HCT116 (cell line): Measurements from ENCODE around the gene DYNC1LI1. TPM values are rescaled to one million over a fixed set of nuclear protein-coding genes. Genes with fewer than 3 reads are reported as not detected.

ENCODE experiments used
- ATAC-seq: fragments of 200-7000 bp; cut with Tn5 transposase; 2 replicates; pipeline ENCODE4 v1.9.1; 2020; ENCODE audit warnings: mild to moderate bottlenecking, moderate library complexity
- BruUV-seq: library from RNA; stranded (reverse); fragments of 400-500 nt; replicated peaks from 2 replicates; lab custom pipeline; 2021; lab: Mats Ljungman, UMichigan
- CTCF ChIA-PET: fragments of 300-600 bp; sonication (Branson Sonifier 250); formaldehyde crosslinking; loops from one replicate; lab custom pipeline; 2021; ENCODE audit warnings: antibody characterized with exemption; lab: Charles Lee
- POLR2A ChIA-PET: fragments of 300-600, 350-600 bp; sonication (Branson Sonifier 250); formaldehyde crosslinking; loops from one replicate; lab custom pipeline; 2021; ENCODE audit warnings: antibody characterized with exemption; lab: Charles Lee
- RAD21 ChIA-PET, 2 experiments: fragments of 300-600 bp; sonication (Branson Sonifier 250); formaldehyde crosslinking; loops; one replicate each; lab custom pipeline; 2023; ENCODE audit warnings: low total read pairs in 2 of 2; ENCODE audit not compliant: uncharacterized antibody in 2 of 2, unreplicated experiment in 2 of 2, low non-redundant PET in 1 of 2; lab: Charles Lee
- DNase-seq: peaks from one replicate; pipeline ENCODE4 v3.0.0-alpha.2; 2010; ENCODE audit warnings: low read depth, low spot score
- H2AFZ ChIP-seq: fragments of 200-600 bp; shearing (Covaris generic), sonication (generic); 2 replicates; pipeline ENCODE4 v1.6.1; 2017; ENCODE audit warnings: low read depth, mixed run types, mixed read lengths, antibody characterized with exemption, low read length; ENCODE audit not compliant: poor library complexity, severe bottlenecking
- H3K27ac ChIP-seq: 2 replicates; pipeline ENCODE4 v1.5.1; 2012; ENCODE audit warnings: low read depth, low read length
- H3K27me3 ChIP-seq: fragments of 200-600 bp; sonication (generic); 2 replicates; pipeline ENCODE4 v1.6.1; 2016; ENCODE audit warnings: mixed run types, low read length, mixed read lengths; ENCODE audit not compliant: insufficient read depth
- H3K36me3 ChIP-seq, 2 experiments: fragments of 200-500 bp in 1 of 2; fragments of 200-600 bp in 1 of 2; sonication (Bioruptor generic) in 1 of 2; sonication (generic) in 1 of 2; 2 replicates each; pipeline versions ENCODE4 v1.5.1 to v1.6.1; 2014 to 2016; ENCODE audit warnings: low read length in 2 of 2, inconsistent platforms in 1 of 2, mixed read lengths in 1 of 2, mixed run types in 1 of 2; ENCODE audit not compliant: insufficient read depth in 2 of 2, control insufficient read depth in 1 of 2
- H3K4me1 ChIP-seq, 2 experiments: fragments of 200-600 bp in 1 of 2; sonication (generic) in 1 of 2; 2 replicates each; pipeline versions ENCODE4 v1.5.1 to v1.6.1; 2012 to 2017; ENCODE audit warnings: low read length in 2 of 2, inconsistent platforms in 1 of 2, mild to moderate bottlenecking in 1 of 2, mixed read lengths in 1 of 2, mixed run types in 1 of 2, moderate library complexity in 1 of 2; ENCODE audit not compliant: insufficient read depth in 2 of 2, control insufficient read depth in 1 of 2
- H3K4me2 ChIP-seq: fragments of 200-600 bp; sonication (generic); 2 replicates; pipeline ENCODE4 v1.6.1; 2017; ENCODE audit warnings: mixed run types, low read length, mixed read lengths
- H3K4me3 ChIP-seq, 2 experiments: fragments of 200-600 bp in 1 of 2; sonication (generic) in 1 of 2; replicated peaks in 1 of 2; 2 replicates each; pipeline ENCODE4 v1.5.1; 2011 to 2016; ENCODE audit warnings: low read length in 2 of 2, control low read depth in 1 of 2, low read depth in 1 of 2, mild to moderate bottlenecking in 1 of 2, mixed read lengths in 1 of 2, mixed run types in 1 of 2
- H3K79me2 ChIP-seq: fragments of 200-600 bp; sonication (generic); 2 replicates; pipeline ENCODE4 v1.6.1; 2017; ENCODE audit warnings: mild to moderate bottlenecking, mixed run types, low read length, moderate library complexity, mixed read lengths; ENCODE audit not compliant: insufficient read depth
- H3K9ac ChIP-seq: fragments of 200-600 bp; sonication (generic); 2 replicates; pipeline ENCODE4 v1.6.1; 2016; ENCODE audit warnings: low read length, mixed read lengths
- H3K9me2 ChIP-seq: fragments of 200-600 bp; sonication (generic), shearing (Covaris generic); 2 replicates; pipeline ENCODE4 v1.6.1; 2017; ENCODE audit warnings: mixed run types, mild to moderate bottlenecking, moderate library complexity; ENCODE audit not compliant: insufficient read depth
- H3K9me3 ChIP-seq, 2 experiments: fragments of 200-500 bp in 1 of 2; fragments of 200-600 bp in 1 of 2; sonication (Bioruptor generic) in 1 of 2; sonication (generic) in 1 of 2; 2 replicates each; pipeline ENCODE4 v1.6.1; 2014 to 2017; ENCODE audit warnings: low read length in 2 of 2, mixed read lengths in 2 of 2, inconsistent platforms in 1 of 2, low read depth in 1 of 2, mild to moderate bottlenecking in 1 of 2, mixed run types in 1 of 2, moderate library complexity in 1 of 2; ENCODE audit not compliant: control insufficient read depth in 1 of 2, insufficient read depth in 1 of 2
- H4K20me1 ChIP-seq: fragments of 200-600 bp; sonication (generic), shearing (Covaris generic); 2 replicates; pipeline ENCODE4 v1.6.1; 2017; ENCODE audit warnings: mixed run types, mild to moderate bottlenecking, moderate library complexity; ENCODE audit not compliant: insufficient read depth
- ATF3 ChIP-seq: IDR thresholded peaks from 2 replicates; pipeline ENCODE4 v1.6.1; 2012
- CBX3 ChIP-seq: IDR thresholded peaks from 2 replicates; pipeline ENCODE4 v1.6.1; 2012; ENCODE audit warnings: low read depth
- CEBPB ChIP-seq: IDR thresholded peaks from 2 replicates; pipeline ENCODE4 v1.6.1; 2012; ENCODE audit warnings: low read depth
- CTCF ChIP-seq, 3 experiments: fragments of 200-600 bp in 1 of 3; sonication (generic) in 1 of 3; IDR thresholded peaks in 2 of 3; conservative IDR thresholded peaks in 1 of 3; 2 replicates each; pipeline ENCODE4 v1.5.1; 2012 to 2017; ENCODE audit warnings: low read depth in 2 of 3, low read length in 2 of 3, antibody characterized with exemption in 1 of 3, borderline replicate concordance in 1 of 3, control low read depth in 1 of 3, mild to moderate bottlenecking in 1 of 3, mixed read lengths in 1 of 3, mixed run types in 1 of 3, moderate library complexity in 1 of 3; ENCODE audit not compliant: insufficient read depth in 1 of 3
- EGR1 ChIP-seq: IDR thresholded peaks from 2 replicates; pipeline ENCODE4 v1.6.1; 2012; ENCODE audit warnings: low read depth
- EZH2 ChIP-seq: fragments of 200-600 bp; sonication (generic); IDR thresholded peaks from 2 replicates; pipeline ENCODE4 v1.6.1; 2017; ENCODE audit warnings: antibody characterized with exemption, mixed run types
- EZH2phosphoT487 ChIP-seq: fragments of 200-600 bp; IDR thresholded peaks from 2 replicates; pipeline ENCODE4 v1.6.1; 2018; ENCODE audit warnings: antibody characterized with exemption, borderline replicate concordance
- FOSL1 ChIP-seq: IDR thresholded peaks from 2 replicates; pipeline ENCODE4 v1.6.1; 2012; ENCODE audit warnings: low read depth
- JUND ChIP-seq: IDR thresholded peaks from 2 replicates; pipeline ENCODE4 v1.6.1; 2012
- MAX ChIP-seq: IDR thresholded peaks from 2 replicates; pipeline ENCODE4 v1.6.1; 2012
- POLR2A ChIP-seq: IDR thresholded peaks from 2 replicates; pipeline ENCODE4 v1.7.0; 2011; ENCODE audit warnings: borderline replicate concordance; ENCODE audit not compliant: insufficient read depth, insufficient read length; ENCODE audit errors: extremely low read depth
- POLR2AphosphoS5 ChIP-seq: IDR thresholded peaks from 2 replicates; pipeline ENCODE4 v1.6.1; 2011; ENCODE audit warnings: mild to moderate bottlenecking, low read depth, low read length, moderate library complexity
- RAD21 ChIP-seq: IDR thresholded peaks from 2 replicates; pipeline ENCODE4 v1.6.1; 2012; ENCODE audit warnings: low read depth, mild to moderate bottlenecking
- SIN3A ChIP-seq: IDR thresholded peaks from 2 replicates; pipeline ENCODE4 v1.6.1; 2012; ENCODE audit warnings: low read depth
- SRF ChIP-seq: IDR thresholded peaks from 2 replicates; pipeline ENCODE4 v1.6.1; 2012; ENCODE audit warnings: low read depth
- TCF7L2 ChIP-seq: IDR thresholded peaks from 2 replicates; pipeline ENCODE4 v1.7.0; 2011; ENCODE audit warnings: borderline replicate concordance, inconsistent platforms; ENCODE audit not compliant: insufficient read depth, insufficient read length; ENCODE audit errors: extremely low read depth
- YY1 ChIP-seq: IDR thresholded peaks from 2 replicates; pipeline ENCODE4 v1.6.1; 2011; ENCODE audit warnings: low read length, low read depth, moderate library complexity, mild to moderate bottlenecking; ENCODE audit not compliant: insufficient replicate concordance; ENCODE audit errors: extremely low read depth
- ZBTB33 ChIP-seq: IDR thresholded peaks from 2 replicates; pipeline ENCODE4 v1.6.1; 2011; ENCODE audit warnings: mild to moderate bottlenecking, low read length, moderate library complexity; ENCODE audit not compliant: insufficient replicate concordance; ENCODE audit errors: extremely low read depth
- ZFX ChIP-seq: fragments of 450-650 bp; IDR thresholded peaks from 2 replicates; pipeline ENCODE4 v1.6.1; 2017
- ZNF274 ChIP-seq: fragments of 200-500 bp; sonication (Bioruptor generic); IDR thresholded peaks from 2 replicates; pipeline ENCODE4 v1.6.1; 2014; ENCODE audit warnings: mild to moderate bottlenecking, low read depth, low read length, inconsistent platforms
- intact Hi-C: fragments of 100-400 bp; cut with micrococcal nuclease; formaldehyde crosslinking; loops from 2 replicates; pipeline ENCODE4 v1.10.0; 2022
- total RNA-seq: library from RNA; stranded (reverse); gene quantifications from one replicate; pipeline ENCODE4 v1.2.1, GENCODE V29; 2021; ENCODE audit not compliant: unreplicated experiment

The DYNC1LI1 gene
- total RNA-seq, 1 experiment from 2014 or later, result 39.4 TPM

- no TSS peak for BruUV-seq
- H3K79me2 ChIP-seq, result no peaks in the 10 kb centered on the region
- intact Hi-C loops, result no loop called here
- H3K36me3 ChIP-seq, result no peaks in the 10 kb centered on the region
- H3K27me3 ChIP-seq, result no peaks in the 10 kb centered on the region
- no peak overlapping the region for H3K9ac ChIP-seq
- H3K27ac ChIP-seq, result no peak overlapping the region
- no peaks in the 10 kb centered on the region for H3K9me3 ChIP-seq
- no peaks in the 10 kb centered on the region for H4K20me1 ChIP-seq
- DNase-seq, result no peak
- H3K4me3 ChIP-seq, result no peak overlapping the region
- no peak overlapping the region for H2AFZ ChIP-seq
- H3K4me2 ChIP-seq, result no peak overlapping the region
- no peak for ATAC-seq
- TF ChIP-seq EZH2phosphoT487 (no peak), POLR2AphosphoS5 (no peak), MAX (no peak), EZH2 (no peak), ZBTB33 (no peak), CTCF (IDR thresholded peaks at IDR 0.05 in 2 of 3, conservative IDR thresholded peaks at IDR 0.05 in 1 of 3; ENCODE audit: borderline replicate concordance in 1 of 3, insufficient read depth in 1 of 3, low read depth in 2 of 3, low read length in 2 of 3) (no peak), YY1 (no peak), POLR2A (no peak), SRF (no peak), CEBPB (no peak), RAD21 (no peak), ATF3 (no peak), JUND (no peak), ZNF274 (no peak), FOSL1 (no peak), CBX3 (no peak), ZFX (no peak), TCF7L2 (no peak), EGR1 (no peak), SIN3A (no peak)
- CTCF ChIA-PET, result no interaction called here
- POLR2A ChIA-PET, result no interaction called here
- RAD21 ChIA-PET, result no interaction called here
- H3K9me2 ChIP-seq, result no peaks in the 10 kb centered on the region
- H3K4me1 ChIP-seq, result no peaks in the 10 kb centered on the region
These were observed 42.5 kb upstream of the DYNC1LI1 start for GRCh38 chr3:32613183-32613582.
